DMS53 (cell line): ENCODE measurements around the gene SCRN1.
A peak's percentile ranks its signal among the peaks of the same experiment; 100 is the strongest.
"Not testable (repeated sequence)": the region's sequence is repeated elsewhere in the genome, so short reads cannot be mapped to it uniquely, and the experiment has no call there.

Experiments
- DNase-seq: peaks from one replicate; lab custom pipeline; 2025; lab: John Stamatoyannopoulos, UW

Gene SCRN1

GRCh38 chr7:29926216-29926615, 63.4 kb downstream of the SCRN1 start:
- no peak for DNase-seq

- DNase-seq: no peak
These were observed 64.9 kb downstream of the SCRN1 start for GRCh38 chr7:29924684-29925083.

GRCh38 chr7:29924006-29924405, 65.6 kb downstream of the SCRN1 start:
- no peak for DNase-seq

GRCh38 chr7:29922921-29923700, 66.5 kb downstream of the SCRN1 start:
- no peak for DNase-seq

DNA sequence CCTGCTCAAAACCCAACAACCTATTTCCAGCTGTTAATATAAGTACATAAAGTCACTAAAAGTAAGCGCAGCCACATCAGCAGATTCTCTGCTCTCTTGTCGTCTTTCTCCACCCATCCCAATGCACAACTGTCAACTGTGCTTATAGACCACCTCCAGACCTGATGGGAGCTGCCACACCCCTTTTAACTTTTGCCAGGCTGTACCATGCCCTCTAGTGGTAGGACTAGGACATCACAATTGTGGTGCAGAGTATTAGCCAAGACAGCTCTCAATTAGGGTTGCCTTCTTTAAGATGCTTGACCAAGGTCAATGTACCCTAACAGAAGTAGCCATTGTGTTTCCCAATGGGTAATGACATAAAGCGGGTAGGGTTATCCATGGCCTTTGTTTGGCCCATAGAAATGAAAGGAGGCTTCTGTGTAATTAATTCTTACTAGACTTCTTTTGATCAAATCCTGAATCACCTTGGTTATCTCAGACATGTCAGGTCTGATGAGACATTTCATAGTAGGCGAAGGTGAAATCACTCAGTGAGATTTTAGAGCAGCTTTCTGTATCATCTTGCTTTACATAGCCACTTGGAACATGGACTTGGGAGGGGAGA, 68.1 kb downstream of the SCRN1 start:
- peak; percentile 86 for DNase-seq

DNA sequence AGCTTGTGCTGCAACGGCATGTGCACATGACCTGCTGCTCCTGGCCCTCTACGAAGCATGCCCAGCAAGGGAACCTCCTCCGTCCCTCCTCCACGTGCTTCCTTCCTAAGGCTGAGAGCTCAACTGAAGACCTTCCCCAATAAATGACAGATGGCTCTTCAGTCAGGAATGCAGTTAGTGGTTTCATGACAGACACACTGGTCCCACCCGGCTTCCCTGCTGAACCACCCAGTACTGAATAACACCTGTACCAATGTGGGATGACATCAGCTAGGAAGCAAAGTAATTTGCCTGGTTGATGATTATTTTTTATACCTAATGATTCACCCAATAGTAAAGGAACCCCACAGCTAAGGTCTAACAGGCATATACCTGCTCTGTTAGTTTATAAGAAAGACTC, 69.1 kb downstream of the SCRN1 start:
- DNase-seq: no peak

GRCh38 chr7:29919790-29920189, 69.8 kb downstream of the SCRN1 start:
- DNase-seq: no peak

- no peak for DNase-seq
These were observed 70.8 kb downstream of the SCRN1 start for GRCh38 chr7:29918850-29919249.

DNA sequence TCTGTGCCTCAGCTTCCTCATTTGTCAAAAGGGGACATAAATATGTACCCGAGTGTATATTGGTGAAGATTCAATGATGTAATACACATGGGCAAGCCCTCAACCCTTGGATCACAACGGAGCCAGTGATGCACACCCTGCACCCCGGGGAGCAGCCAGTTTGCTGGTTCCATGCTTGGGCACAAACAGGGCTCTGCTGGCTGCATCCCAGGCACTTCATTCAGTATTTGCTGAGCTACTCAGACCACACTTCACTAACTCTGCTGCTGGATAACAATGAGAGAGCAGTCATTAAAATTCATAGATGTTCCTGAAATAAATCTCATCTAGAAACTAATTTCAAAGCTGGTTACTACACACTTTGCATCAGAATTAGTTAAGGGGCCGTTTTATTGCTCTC, 72.0 kb downstream of the SCRN1 start:
- DNase-seq: no peak

DNA sequence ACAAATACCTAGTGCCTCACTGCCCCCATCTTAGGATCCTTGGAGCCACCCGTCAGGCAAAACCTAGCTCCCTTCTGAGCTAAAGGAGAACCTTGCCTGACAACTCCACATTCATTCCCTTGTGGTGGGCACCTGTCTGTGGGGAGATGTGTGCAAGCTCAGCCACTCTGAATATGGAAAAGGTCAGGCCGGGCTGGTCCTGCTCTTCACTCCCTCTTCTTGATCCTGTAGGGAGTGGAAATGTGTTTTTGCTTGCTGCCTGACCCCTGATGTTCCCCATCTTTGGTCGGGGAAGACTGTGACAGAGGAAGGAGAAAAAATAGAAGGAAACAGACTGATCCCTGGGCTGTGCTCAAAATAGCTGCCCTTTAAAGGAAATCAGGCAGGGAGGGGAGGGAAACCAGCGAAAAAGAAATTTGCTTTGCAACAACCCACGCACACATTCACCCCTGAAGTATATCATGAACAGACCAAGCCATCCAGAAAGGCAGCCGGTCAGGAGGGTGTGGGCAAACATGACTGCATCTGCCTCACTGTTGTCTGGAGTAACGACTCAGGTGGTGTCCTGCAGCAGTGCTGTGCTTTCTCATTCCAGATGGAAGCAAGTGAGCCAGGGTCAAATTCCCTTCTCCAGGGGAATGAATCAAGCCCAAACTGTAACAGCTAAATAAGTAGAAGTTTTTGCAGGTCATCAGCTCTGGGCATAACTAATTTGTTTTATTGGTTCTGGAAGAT, 74.0 kb downstream of the SCRN1 start:
- peak; percentile 60 for DNase-seq

DNA sequence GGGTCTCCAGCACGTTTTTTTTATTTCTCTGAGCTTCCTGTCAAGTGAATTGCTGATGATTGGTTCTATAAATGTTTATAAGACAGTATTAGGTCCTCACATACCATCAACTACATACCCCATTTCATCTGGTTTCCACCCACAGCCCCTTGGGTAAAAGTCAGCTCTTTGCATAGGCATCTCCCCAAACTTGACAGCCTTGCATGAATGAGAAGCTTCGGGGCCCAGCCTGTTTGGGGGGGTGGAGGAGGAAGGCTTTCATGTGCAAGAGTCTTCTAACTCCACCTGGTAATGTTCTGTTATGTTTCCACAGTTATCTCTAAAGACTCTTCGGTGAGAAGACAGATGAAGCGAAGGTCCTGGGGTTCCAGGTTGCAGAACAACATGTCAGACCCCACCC, 75.4 kb downstream of the SCRN1 start:
- no peak for DNase-seq

DNA sequence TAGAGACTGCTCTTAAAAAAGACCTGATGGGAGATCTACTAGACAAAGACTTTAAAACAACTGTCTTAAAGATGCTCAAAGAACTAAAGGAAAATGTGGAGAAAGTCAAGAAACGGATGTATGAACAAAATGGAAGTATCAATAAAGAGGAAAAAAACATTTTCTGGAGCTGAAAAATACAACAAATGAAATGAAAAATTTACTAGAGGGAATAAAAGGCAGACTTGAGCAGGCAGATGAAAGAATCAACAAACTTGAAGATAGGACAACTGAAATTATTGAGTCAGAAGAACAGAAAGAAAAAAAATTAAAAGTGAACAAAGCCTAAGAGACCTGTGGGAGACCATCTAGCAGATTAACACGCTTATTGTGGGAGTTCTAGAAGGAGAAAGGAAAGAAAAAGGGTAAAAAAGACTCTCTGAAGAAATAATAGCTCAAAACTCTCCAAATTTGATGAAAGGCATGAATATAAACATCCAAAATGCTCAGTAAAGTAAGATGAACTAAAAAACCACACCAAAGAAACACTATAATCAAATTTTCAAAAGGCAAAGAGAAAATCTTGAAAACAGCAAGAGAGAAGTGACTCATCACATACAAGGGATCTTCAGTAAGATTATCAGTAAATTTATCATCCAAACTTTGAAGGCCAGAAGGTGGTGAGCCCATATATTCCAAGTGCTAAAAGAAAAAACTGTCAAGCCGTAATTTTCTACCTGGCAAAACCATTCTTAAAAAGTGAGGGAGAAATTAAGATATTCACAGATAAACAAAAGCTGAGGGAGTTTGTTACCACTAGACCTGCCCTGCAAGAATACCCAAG, 83.2 kb downstream of the SCRN1 start:
- no peak for DNase-seq

- DNase-seq: peak; percentile 63
These were observed 88.9 kb downstream of the SCRN1 start for GRCh38 chr7:29900745-29901144.

GRCh38 chr7:29898301-29898700, 91.3 kb downstream of the SCRN1 start:
- DNase-seq: no peak

GRCh38 chr7:29896685-29897411, 92.8 kb downstream of the SCRN1 start:
- DNase-seq: peak; percentile 44

- DNase-seq: no peak
These were observed 94.0 kb downstream of the SCRN1 start for GRCh38 chr7:29895559-29895958.

GRCh38 chr7:29894256-29894655, 95.3 kb downstream of the SCRN1 start:
- no peak for DNase-seq

DNA sequence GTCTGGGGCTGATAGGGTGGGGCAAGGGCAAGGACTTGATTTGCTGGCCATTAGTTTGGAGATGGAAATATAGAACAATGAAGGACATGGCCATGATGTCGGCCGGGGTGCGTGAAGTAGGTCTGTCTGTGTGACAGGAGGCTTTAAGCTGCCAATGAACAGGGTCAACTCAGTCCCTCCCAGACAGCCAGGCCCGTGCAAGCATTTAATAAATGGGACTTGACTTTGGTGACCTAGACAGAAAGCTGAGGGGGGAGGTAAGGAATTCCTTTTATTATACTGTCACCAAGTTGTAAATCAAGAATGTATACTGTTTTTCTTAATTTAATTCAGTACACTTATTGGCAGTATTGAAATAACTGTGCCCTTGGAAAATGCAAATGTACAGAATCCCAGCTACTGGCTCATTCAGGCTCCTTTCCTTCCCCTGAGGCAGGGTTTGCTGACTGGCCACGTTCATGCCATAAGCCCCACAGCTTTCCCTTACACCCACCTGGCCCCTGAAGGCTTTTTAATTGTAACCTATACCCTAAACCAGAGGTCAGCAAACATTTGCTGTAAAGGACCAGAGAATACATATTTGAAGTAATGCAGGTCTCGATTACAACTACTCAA, 96.1 kb downstream of the SCRN1 start:
- no peak for DNase-seq

GRCh38 chr7:29892231-29892630, 97.4 kb downstream of the SCRN1 start:
- no peak for DNase-seq

DNA sequence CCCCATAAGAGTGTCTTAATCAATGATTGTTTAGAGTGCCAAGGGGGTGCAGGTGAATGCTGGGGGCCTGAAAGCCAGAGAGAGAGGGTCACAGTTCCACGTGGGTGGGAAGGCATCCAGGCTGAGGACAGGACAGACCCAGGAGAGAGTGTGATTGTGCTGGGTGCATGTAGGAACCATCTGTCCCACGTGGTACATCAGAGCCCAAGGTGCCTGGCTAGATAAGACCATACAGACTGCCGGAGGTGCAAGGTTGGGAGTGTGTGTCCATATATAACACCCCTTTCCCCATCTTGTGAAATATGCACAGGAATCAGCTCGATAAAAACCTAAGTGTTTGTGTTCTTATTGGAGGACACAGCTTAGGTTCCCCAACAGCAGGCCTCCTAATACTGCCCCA, 97.8 kb downstream of the SCRN1 start:
- DNase-seq: no peak

DNA sequence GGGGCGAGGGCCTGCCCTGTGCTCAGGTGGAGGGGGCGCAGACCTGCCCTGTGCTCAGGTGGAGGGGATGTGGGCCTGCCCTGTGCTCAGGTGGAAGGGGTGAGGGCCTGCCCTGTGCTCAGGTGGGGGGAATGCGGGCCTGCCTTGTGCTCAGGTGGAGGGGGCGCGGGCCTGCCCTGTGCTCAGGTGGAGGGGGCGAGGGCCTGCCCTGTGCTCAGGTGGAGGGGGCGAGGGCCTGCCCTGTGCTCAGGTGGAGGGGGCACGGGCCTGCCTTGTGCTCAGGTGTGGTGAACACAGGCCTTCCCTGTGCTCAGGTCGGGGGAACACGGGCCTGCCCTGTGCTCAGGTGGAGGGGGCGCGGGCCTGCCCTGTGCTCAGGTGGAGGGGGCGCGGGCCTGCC, 98.8 kb downstream of the SCRN1 start:
- DNase-seq: not testable (repeated sequence)
